ENCODE results near the gene PCMTD2.
"Not testable (repeated sequence)": the region's sequence is repeated elsewhere in the genome, so short reads cannot be mapped to it uniquely, and the experiment has no call there.

- not testable (repeated sequence) for TF ChIP-seq POLR2AphosphoS5 (IDR thresholded peaks at IDR 0.05; ENCODE audit: borderline replicate concordance, low read depth, low read length); FOXP2 (optimal IDR thresholded peaks at IDR 0.05; ENCODE audit: control extremely low read depth, extremely low read length, insufficient read depth); EZH2 (IDR thresholded peaks at IDR 0.05)
These were observed 60.3 kb downstream of the PCMTD2 start for GRCh38 chr20:64315884-64316283.

Data from SK-N-MC (cell line).